Activated CD4-positive, alpha-beta T cell treated with anti-CD3 and anti-CD28 coated beads, Interleukin-2, Interleukin-6, amounts not matched to agents 100 ng/mL and 50 ng/mL, durations not matched to agents 16 hours and 8 hours (primary cell): ENCODE results near the gene ST8SIA1.

Experiments
- DNase-seq: peaks from one replicate; pipeline ENCODE4 v3.0.0-alpha.2; 2020

Gene ST8SIA1

GRCh38 chr12:22325218-22325617 is 9.3 kb downstream of the ST8SIA1 start:
- no peak for DNase-seq

- DNase-seq: no peak
Observed at GRCh38 chr12:22322091-22322490, 12.4 kb downstream of the ST8SIA1 start.

GRCh38 chr12:22321638-22322037 is 12.9 kb downstream of the ST8SIA1 start:
- no peak for DNase-seq

- no peak for DNase-seq
Observed at GRCh38 chr12:22321018-22321605, 13.4 kb downstream of the ST8SIA1 start.

GRCh38 chr12:22318108-22318737 is 16.3 kb downstream of the ST8SIA1 start:
- no peak for DNase-seq

GRCh38 chr12:22313963-22314330 is 20.6 kb downstream of the ST8SIA1 start:
- no peak for DNase-seq

GRCh38 chr12:22313286-22313962 is 21.1 kb downstream of the ST8SIA1 start:
- no peak for DNase-seq

GRCh38 chr12:22312336-22312735 is 22.2 kb downstream of the ST8SIA1 start:
- DNase-seq: no peak

GRCh38 chr12:22310709-22311108 is 23.8 kb downstream of the ST8SIA1 start:
- DNase-seq: no peak

GRCh38 chr12:22310275-22310674 is 24.2 kb downstream of the ST8SIA1 start:
- DNase-seq: no peak

GRCh38 chr12:22307811-22308210 is 26.7 kb downstream of the ST8SIA1 start:
- DNase-seq: no peak

GRCh38 chr12:22306311-22306710 is 28.2 kb downstream of the ST8SIA1 start:
- no peak for DNase-seq

- DNase-seq: no peak
Observed at GRCh38 chr12:22304341-22304740, 30.2 kb downstream of the ST8SIA1 start.

- DNase-seq: no peak
Observed at GRCh38 chr12:22299294-22299912, 35.1 kb downstream of the ST8SIA1 start.

- DNase-seq: no peak
Observed at GRCh38 chr12:22289250-22289649, 45.3 kb downstream of the ST8SIA1 start.

- DNase-seq: peak; percentile 23
Observed at GRCh38 chr12:22287776-22288621, 46.5 kb downstream of the ST8SIA1 start.

- no peak for DNase-seq
Observed at GRCh38 chr12:22287101-22287500, 47.4 kb downstream of the ST8SIA1 start.

- no peak for DNase-seq
Observed at GRCh38 chr12:22286569-22286968, 47.9 kb downstream of the ST8SIA1 start.

- no peak for DNase-seq
Observed at GRCh38 chr12:22285846-22286245, 48.7 kb downstream of the ST8SIA1 start.

GRCh38 chr12:22284871-22285270 is 49.6 kb downstream of the ST8SIA1 start:
- no peak for DNase-seq

GRCh38 chr12:22283508-22283907 is 51.0 kb downstream of the ST8SIA1 start:
- DNase-seq: no peak

- no peak for DNase-seq
Observed at GRCh38 chr12:22283006-22283506, 51.5 kb downstream of the ST8SIA1 start.

GRCh38 chr12:22282283-22282682 is 52.2 kb downstream of the ST8SIA1 start:
- DNase-seq: no peak
